ENCODE data around the gene C1QTNF8.

GRCh38 chr16:1113489-1113888 lies 17.4 kb upstream of the C1QTNF8 start:
- no peak for TF ChIP-seq CTCF (IDR thresholded peaks at IDR 0.05; ENCODE audit: low read length)
- TF ChIP-seq EZH2 (IDR thresholded peaks at IDR 0.05; ENCODE audit: borderline replicate concordance, low read length), result no peak

Data from OCI-LY1 (cell line).